ENCODE data around the gene ZSCAN26.

ZSCAN26 gene

DNA sequence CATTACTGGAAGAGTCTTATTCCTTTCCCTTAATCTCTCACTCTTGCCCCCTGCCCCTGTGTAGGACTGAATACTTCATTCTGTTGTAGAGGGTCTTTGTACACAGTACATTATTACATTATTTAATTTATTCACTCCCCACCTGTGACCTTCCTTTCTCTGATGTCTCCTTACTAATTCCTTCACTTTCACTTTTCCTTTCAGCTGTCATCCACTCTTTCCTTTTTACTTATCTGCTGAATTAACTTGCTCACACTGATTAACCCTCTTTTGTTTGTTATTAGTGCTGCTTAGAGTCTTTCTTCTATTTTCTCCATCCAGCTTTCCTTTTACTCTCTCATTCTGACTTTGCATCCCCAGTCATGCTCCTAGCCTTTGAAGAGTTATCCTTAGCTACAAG lies 7.9 kb downstream of the ZSCAN26 start:
- DNase-seq (ENCODE audit: extremely low spot score) = no peak
- POLR2A ChIA-PET = interaction anchor here (0.9 to 1.3 kb wide), 2 partner anchors 8 to 133 kb away, joined by 3 to 8 read pairs; partner anchors contain the start of genes ZKSCAN8 and ZSCAN26
- no peak for TF ChIP-seq CTBP1 (IDR thresholded peaks at IDR 0.05; ENCODE audit: borderline replicate concordance)
- TF ChIP-seq ZNF384 (IDR thresholded peaks at IDR 0.05) = no peak
- no peak for TF ChIP-seq LEF1 (IDR thresholded peaks at IDR 0.05; ENCODE audit: borderline replicate concordance)
- TF ChIP-seq ELF4 (IDR thresholded peaks at IDR 0.05) = no peak
- TF ChIP-seq SP1 (IDR thresholded peaks at IDR 0.05) = no peak
- no peak for TF ChIP-seq SUZ12 (IDR thresholded peaks at IDR 0.05)
- TF ChIP-seq HDGF (IDR thresholded peaks at IDR 0.05; ENCODE audit: borderline replicate concordance) = no peak
- no peak for TF ChIP-seq PKNOX1 (IDR thresholded peaks at IDR 0.05)
- no peak for TF ChIP-seq L3MBTL2 (conservative IDR thresholded peaks at IDR 0.05)
- TF ChIP-seq FOXM1 (IDR thresholded peaks at IDR 0.05; ENCODE audit: borderline replicate concordance) = no peak
- TF ChIP-seq ARNT (IDR thresholded peaks at IDR 0.05) = no peak
- TF ChIP-seq BHLHE40 (IDR thresholded peaks at IDR 0.05; ENCODE audit: borderline replicate concordance) = no peak
- TF ChIP-seq TARDBP (IDR thresholded peaks at IDR 0.05) = no peak
- no peak for TF ChIP-seq NFRKB (IDR thresholded peaks at IDR 0.05)
- no peak for TF ChIP-seq FOXK2 (IDR thresholded peaks at IDR 0.05)
- no peak for TF ChIP-seq FOXA1 (IDR thresholded peaks at IDR 0.05)
- CTCF ChIA-PET = no interaction called here

DNA sequence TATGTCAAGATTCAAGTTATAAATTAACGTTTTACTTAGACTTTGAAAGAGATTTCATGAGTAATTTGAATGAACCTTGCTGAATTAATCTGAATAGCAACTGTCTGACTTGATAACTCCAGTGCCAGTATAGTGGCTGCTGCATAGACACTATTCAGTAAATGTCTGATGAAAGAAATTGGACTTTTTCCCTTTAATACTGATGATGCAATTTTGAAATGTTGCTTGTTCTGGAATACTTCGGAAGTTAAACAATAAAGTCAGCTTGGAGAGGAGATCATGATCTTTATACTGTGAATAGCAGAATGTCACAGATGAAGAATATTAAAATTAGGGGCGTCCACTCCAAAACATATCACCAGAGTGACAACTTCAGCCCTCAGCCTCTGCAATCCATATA lies 10.8 kb downstream of the ZSCAN26 start:
- CTCF ChIA-PET = no interaction called here
- TF ChIP-seq FOXK2 (IDR thresholded peaks at IDR 0.05) = no peak
- POLR2A ChIA-PET = interaction anchor here (1.6 to 4.1 kb wide), 2 partner anchors 10 to 26 kb away, joined by 5 to 26 read pairs; partner anchors contain the start of genes ZKSCAN4 and ZSCAN26
- no peak for DNase-seq (ENCODE audit: extremely low spot score)

GRCh38 chr6:28280595-28281287 lies 13.8 kb downstream of the ZSCAN26 start:
- no peak for DNase-seq (ENCODE audit: extremely low spot score)
- ChIA-PET CTCF (interaction anchor here (1.7 kb wide), 1 partner anchor 14 kb away, joined by 5 read pairs; the partner anchor contains the start of gene ZSCAN26), POLR2A (interaction anchor here (0.9 to 4.1 kb wide), 13 partner anchors 13 to 144 kb away, joined by 3 to 26 read pairs (median 4); partner anchors contain the start of genes ZKSCAN3, ZKSCAN4, ZKSCAN8 and ZSCAN26)
- TF ChIP-seq CTBP1 (IDR thresholded peaks at IDR 0.05; ENCODE audit: borderline replicate concordance) (no peak), NFRKB (IDR thresholded peaks at IDR 0.05) (no peak)

- ChIA-PET POLR2A (interaction anchor here (0.9 to 4.1 kb wide), 13 partner anchors 14 to 145 kb away, joined by 3 to 26 read pairs (median 4); partner anchors contain the start of genes ZKSCAN3, ZKSCAN4, ZKSCAN8 and ZSCAN26), CTCF (interaction anchor here (1.7 kb wide), 1 partner anchor 15 kb away, joined by 5 read pairs; the partner anchor contains the start of gene ZSCAN26)
- TF ChIP-seq SUZ12 (IDR thresholded peaks at IDR 0.05) (no peak), L3MBTL2 (conservative IDR thresholded peaks at IDR 0.05) (peak; percentile 26), ELF4 (IDR thresholded peaks at IDR 0.05) (no peak), FOXM1 (IDR thresholded peaks at IDR 0.05; ENCODE audit: borderline replicate concordance) (no peak), ARNT (IDR thresholded peaks at IDR 0.05) (no peak), TARDBP (IDR thresholded peaks at IDR 0.05) (no peak), ZNF384 (IDR thresholded peaks at IDR 0.05) (no peak)
- peak; percentile 87 for DNase-seq (ENCODE audit: extremely low spot score)
Measured at GRCh38 chr6:28281288-28282064, 14.5 kb downstream of the ZSCAN26 start, which contains the start of gene PGBD1. Gene PGBD1 (plus strand): TSS chr6:28281572. CDS start chr6:28283814, 2,242 bp downstream.

DNA sequence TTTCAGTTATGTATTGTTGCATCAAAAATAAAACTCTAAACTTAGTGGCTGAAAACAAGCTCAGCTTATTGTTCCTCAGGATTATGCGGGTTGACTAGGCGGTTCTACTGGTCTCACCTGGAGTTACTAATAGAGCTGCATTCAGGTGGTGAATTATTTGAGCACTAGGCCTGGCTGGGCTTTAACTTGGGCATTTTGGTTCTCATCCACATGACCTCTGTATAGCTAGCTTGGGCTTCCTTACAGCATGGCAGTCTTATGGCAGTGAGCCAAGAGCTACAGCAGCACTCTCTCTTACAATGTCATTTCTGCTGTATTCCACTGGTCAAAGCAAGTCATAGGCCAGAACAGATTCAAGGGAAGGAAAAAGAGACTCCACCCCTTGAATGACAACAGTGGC lies 16.0 kb downstream of the ZSCAN26 start:
- no peak for DNase-seq (ENCODE audit: extremely low spot score)

More for the DNA sequence above, 16.0 kb downstream of the ZSCAN26 start:
- TF ChIP-seq ZNF384 (IDR thresholded peaks at IDR 0.05) (no peak), CTBP1 (IDR thresholded peaks at IDR 0.05; ENCODE audit: borderline replicate concordance) (no peak), LEF1 (IDR thresholded peaks at IDR 0.05; ENCODE audit: borderline replicate concordance) (no peak), SP1 (IDR thresholded peaks at IDR 0.05) (no peak), FOXA1 (IDR thresholded peaks at IDR 0.05) (no peak), HDGF (IDR thresholded peaks at IDR 0.05; ENCODE audit: borderline replicate concordance) (no peak), PKNOX1 (IDR thresholded peaks at IDR 0.05) (no peak), BHLHE40 (IDR thresholded peaks at IDR 0.05; ENCODE audit: borderline replicate concordance) (no peak), L3MBTL2 (conservative IDR thresholded peaks at IDR 0.05) (no peak), ELF4 (IDR thresholded peaks at IDR 0.05) (no peak), TARDBP (IDR thresholded peaks at IDR 0.05) (no peak), NFRKB (IDR thresholded peaks at IDR 0.05) (no peak), SUZ12 (IDR thresholded peaks at IDR 0.05) (no peak), FOXM1 (IDR thresholded peaks at IDR 0.05; ENCODE audit: borderline replicate concordance) (no peak), ARNT (IDR thresholded peaks at IDR 0.05) (no peak), FOXK2 (IDR thresholded peaks at IDR 0.05) (no peak)
- POLR2A ChIA-PET = interaction anchor here (0.7 to 1.8 kb wide), 7 partner anchors 15 to 390 kb away, joined by 3 to 10 read pairs (median 3); partner anchors contain the start of genes ZKSCAN4, ZSCAN26 and ZSCAN31
- CTCF ChIA-PET = interaction anchor here (0.6 kb wide), 1 partner anchor 55 kb away, joined by 3 read pairs; no protein-coding TSS in a partner anchor

Data from HEK293T (cell line).